HL-60 (cell line): Measurements from ENCODE around the gene SEC31B.

Experiments
- DNase-seq, 2 experiments: peaks; one replicate each; pipeline ENCODE4 v3.0.0-alpha.2; 2010 to 2020; ENCODE audit warnings: low read depth in 1 of 2, low spot score in 1 of 2
- H3K27ac ChIP-seq: fragments of 250-450 bp; sonication (Bioruptor Pico); replicated peaks from 2 replicates; pipeline ENCODE4 v1.5.1; 2020; ENCODE audit warnings: mild to moderate bottlenecking, moderate library complexity
- H3K27me3 ChIP-seq: fragments of 250-450 bp; sonication (Bioruptor Pico); 2 replicates; pipeline ENCODE4 v1.5.1; 2021; ENCODE audit warnings: mild to moderate bottlenecking, moderate library complexity; ENCODE audit not compliant: insufficient read depth, poor library complexity, severe bottlenecking
- H3K4me3 ChIP-seq: replicated peaks from 2 replicates; pipeline ENCODE4 v1.5.1; 2011; ENCODE audit warnings: mild to moderate bottlenecking, control low read depth, low read length; ENCODE audit not compliant: insufficient read depth
- GABPA ChIP-seq: IDR thresholded peaks from 2 replicates; pipeline ENCODE4 v1.6.1; 2012; ENCODE audit warnings: low read depth
- POLR2AphosphoS5 ChIP-seq: IDR thresholded peaks from 2 replicates; pipeline ENCODE4 v1.6.1; 2012; ENCODE audit warnings: low read depth
- REST ChIP-seq: IDR thresholded peaks from 2 replicates; pipeline ENCODE4 v1.6.1; 2012; ENCODE audit warnings: low read depth; ENCODE audit not compliant: insufficient replicate concordance
- SPI1 ChIP-seq: IDR thresholded peaks from 2 replicates; pipeline ENCODE4 v1.6.1; 2012; ENCODE audit warnings: low read depth, mild to moderate bottlenecking, borderline replicate concordance
- TF ChIP-seq, protein P1 (sequence below): IDR thresholded peaks from one replicate; pipeline ENCODE4 v1.5.1; 2011; ENCODE audit warnings: low read length, control low read depth, inconsistent platforms; ENCODE audit not compliant: insufficient read depth

Gene SEC31B

GRCh38 chr10:100469756-100470155, 49.9 kb downstream of the SEC31B start:
- no peak overlapping the region for H3K27ac ChIP-seq

GRCh38 chr10:100468978-100469377, 50.7 kb downstream of the SEC31B start:
- Histone ChIP-seq H3K4me3 (no peak overlapping the region), H3K27me3 (peaks cover 2% of the 10 kb centered on the region), H3K27ac (no peak overlapping the region)
- no peak for DNase-seq
- TF ChIP-seq GABPA (no peak), REST (no peak), SPI1 (no peak), POLR2AphosphoS5 (no peak)
- TF ChIP-seq, protein P1, sequence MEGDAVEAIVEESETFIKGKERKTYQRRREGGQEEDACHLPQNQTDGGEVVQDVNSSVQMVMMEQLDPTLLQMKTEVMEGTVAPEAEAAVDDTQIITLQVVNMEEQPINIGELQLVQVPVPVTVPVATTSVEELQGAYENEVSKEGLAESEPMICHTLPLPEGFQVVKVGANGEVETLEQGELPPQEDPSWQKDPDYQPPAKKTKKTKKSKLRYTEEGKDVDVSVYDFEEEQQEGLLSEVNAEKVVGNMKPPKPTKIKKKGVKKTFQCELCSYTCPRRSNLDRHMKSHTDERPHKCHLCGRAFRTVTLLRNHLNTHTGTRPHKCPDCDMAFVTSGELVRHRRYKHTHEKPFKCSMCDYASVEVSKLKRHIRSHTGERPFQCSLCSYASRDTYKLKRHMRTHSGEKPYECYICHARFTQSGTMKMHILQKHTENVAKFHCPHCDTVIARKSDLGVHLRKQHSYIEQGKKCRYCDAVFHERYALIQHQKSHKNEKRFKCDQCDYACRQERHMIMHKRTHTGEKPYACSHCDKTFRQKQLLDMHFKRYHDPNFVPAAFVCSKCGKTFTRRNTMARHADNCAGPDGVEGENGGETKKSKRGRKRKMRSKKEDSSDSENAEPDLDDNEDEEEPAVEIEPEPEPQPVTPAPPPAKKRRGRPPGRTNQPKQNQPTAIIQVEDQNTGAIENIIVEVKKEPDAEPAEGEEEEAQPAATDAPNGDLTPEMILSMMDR = no peak

More at GRCh38 chr10:100469756-100470155, 49.9 kb downstream of the SEC31B start:
- H3K27me3 ChIP-seq = peaks cover 2% of the 10 kb centered on the region
- TF ChIP-seq GABPA (no peak), REST (no peak), POLR2AphosphoS5 (no peak), SPI1 (no peak; the same call in 1 of the 2 replicates)
- TF ChIP-seq, protein P1 = no peak
- H3K4me3 ChIP-seq = no peak overlapping the region
- no peak for DNase-seq

DNA sequence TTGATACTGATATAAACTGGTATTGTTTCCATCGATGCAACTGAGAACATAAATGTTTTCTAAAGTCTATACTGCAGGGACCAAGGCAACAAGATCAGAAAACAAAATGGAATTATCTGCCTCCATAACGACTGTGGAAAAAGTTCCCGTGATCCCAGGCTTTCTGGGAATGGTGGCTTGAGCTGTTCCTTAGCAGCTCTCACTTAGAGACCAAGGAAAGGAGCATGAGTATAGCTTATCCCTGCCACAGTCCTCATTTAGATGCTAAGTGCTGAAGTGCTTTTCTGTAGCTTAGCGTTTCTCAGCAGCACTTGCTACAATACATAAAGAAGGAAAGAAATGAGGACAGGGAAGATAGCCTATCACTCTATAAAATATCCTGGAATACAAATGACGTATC, 51.3 kb downstream of the SEC31B start:
- no peak overlapping the region for H3K4me3 ChIP-seq
- H3K27ac ChIP-seq = no peak overlapping the region
- no peak for DNase-seq
- TF ChIP-seq SPI1 = no peak
- TF ChIP-seq, protein P1 = no peak
- TF ChIP-seq GABPA = no peak
- TF ChIP-seq REST = no peak
- TF ChIP-seq POLR2AphosphoS5 = no peak
- H3K27me3 ChIP-seq = peaks cover 2% of the 10 kb centered on the region
